GM21360 (cell line): Measurements from ENCODE around the gene PSMD8.
"Not testable (repeated sequence)": the region's sequence is repeated elsewhere in the genome, so short reads cannot be mapped to it uniquely, and the experiment has no call there.

Experiments used
- ATAC-seq: cut with Tn5 transposase; IDR thresholded peaks from one replicate; pipeline ENCODE4 v1.9.1; 2021; ENCODE audit warnings: mild to moderate bottlenecking, moderate library complexity; ENCODE audit not compliant: unreplicated experiment

The PSMD8 gene

GRCh38 chr19:38374332-38375097, at the start of gene PSMD8:
TSS of gene PSMD8 (plus strand) at chr19:38374571. CDS start at chr19:38374602, 31 bp downstream.
- ATAC-seq = peak; percentile 88

GRCh38 chr19:38326591-38326990, 47.8 kb upstream of the PSMD8 start:
- no peak for ATAC-seq

GRCh38 chr19:38329651-38330050, 44.7 kb upstream of the PSMD8 start:
- ATAC-seq = no peak

- ATAC-seq = no peak
These were observed 42.6 kb upstream of the PSMD8 start for GRCh38 chr19:38331728-38332127.

GRCh38 chr19:38333245-38333644, 41.1 kb upstream of the PSMD8 start:
- ATAC-seq = no peak

- peak; percentile 56 for ATAC-seq
These were observed 38.3 kb upstream of the PSMD8 start for GRCh38 chr19:38335949-38336637.

GRCh38 chr19:38336638-38337359, 37.6 kb upstream of the PSMD8 start:
- ATAC-seq = peak; percentile 50

GRCh38 chr19:38337360-38337653, 37.1 kb upstream of the PSMD8 start:
- ATAC-seq = no peak

- not testable (repeated sequence) for ATAC-seq
These were observed 35.4 kb upstream of the PSMD8 start for GRCh38 chr19:38339011-38339410.

- ATAC-seq = no peak
These were observed 33.4 kb upstream of the PSMD8 start for GRCh38 chr19:38340927-38341326.

- ATAC-seq = no peak
These were observed 27.5 kb upstream of the PSMD8 start for GRCh38 chr19:38346837-38347236.

- no peak for ATAC-seq
These were observed 23.5 kb upstream of the PSMD8 start for GRCh38 chr19:38350883-38351282.

- ATAC-seq = no peak
These were observed 22.4 kb upstream of the PSMD8 start for GRCh38 chr19:38351865-38352395.

- no peak for ATAC-seq
These were observed 21.8 kb upstream of the PSMD8 start for GRCh38 chr19:38352611-38353010.

GRCh38 chr19:38355728-38356725, 18.3 kb upstream of the PSMD8 start:
- no peak for ATAC-seq

- ATAC-seq = no peak
These were observed 16.3 kb upstream of the PSMD8 start for GRCh38 chr19:38358071-38358470.

- no peak for ATAC-seq
These were observed 14.9 kb upstream of the PSMD8 start for GRCh38 chr19:38359242-38360021.

- ATAC-seq = no peak
These were observed 14.0 kb upstream of the PSMD8 start for GRCh38 chr19:38360351-38360750.

GRCh38 chr19:38360839-38361631, 13.3 kb upstream of the PSMD8 start:
- no peak for ATAC-seq
